LNCAP (cell line): ENCODE data around the gene TRRAP.

Source experiments
- CTCF ChIP-seq: fragments of 450-650 bp; IDR thresholded peaks from 2 replicates; pipeline ENCODE4 v1.5.1; 2017; ENCODE audit warnings: mild to moderate bottlenecking

The TRRAP gene

GRCh38 chr7:99024066-99024465 is 145.7 kb downstream of the TRRAP start:
- TF ChIP-seq CTCF: no peak

GRCh38 chr7:99027241-99027640 is 148.9 kb downstream of the TRRAP start:
- TF ChIP-seq CTCF: no peak

GRCh38 chr7:99027841-99028240 is 149.5 kb downstream of the TRRAP start:
- no peak for TF ChIP-seq CTCF

DNA sequence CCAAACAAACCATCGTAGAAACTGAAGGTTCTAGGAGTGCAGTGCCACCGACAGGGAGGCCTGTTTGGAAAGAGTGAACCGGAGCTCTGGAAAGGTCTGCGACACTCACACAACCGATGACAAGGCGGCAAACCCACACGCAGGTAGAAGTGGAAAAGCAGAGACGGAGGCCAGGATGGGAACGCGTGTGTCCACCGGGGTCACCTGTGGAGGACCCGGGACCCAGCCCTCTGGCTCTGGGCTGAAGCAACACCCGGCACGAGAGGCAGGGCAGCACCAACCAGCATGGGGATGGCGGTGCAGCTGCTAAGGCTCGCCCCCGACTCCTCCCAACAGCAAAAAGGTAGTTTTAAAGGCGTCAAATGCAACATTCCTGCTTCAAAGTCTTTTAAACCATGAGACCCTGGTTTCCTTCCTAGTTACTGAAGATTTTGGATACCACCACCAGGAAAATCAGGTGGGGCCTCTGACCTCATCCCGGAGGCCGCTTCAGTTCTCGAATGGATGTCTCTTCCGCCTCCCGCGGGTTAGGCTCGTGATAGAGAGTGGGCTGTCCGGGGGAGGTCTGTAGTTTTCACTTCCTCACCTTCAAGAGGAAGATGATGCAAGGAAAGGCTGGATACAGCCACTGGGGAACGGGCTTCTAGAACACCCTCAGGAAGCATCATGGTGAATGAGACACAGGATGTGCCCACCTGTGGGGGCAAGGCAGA is 150.1 kb downstream of the TRRAP start:
- TF ChIP-seq CTCF: no peak

DNA sequence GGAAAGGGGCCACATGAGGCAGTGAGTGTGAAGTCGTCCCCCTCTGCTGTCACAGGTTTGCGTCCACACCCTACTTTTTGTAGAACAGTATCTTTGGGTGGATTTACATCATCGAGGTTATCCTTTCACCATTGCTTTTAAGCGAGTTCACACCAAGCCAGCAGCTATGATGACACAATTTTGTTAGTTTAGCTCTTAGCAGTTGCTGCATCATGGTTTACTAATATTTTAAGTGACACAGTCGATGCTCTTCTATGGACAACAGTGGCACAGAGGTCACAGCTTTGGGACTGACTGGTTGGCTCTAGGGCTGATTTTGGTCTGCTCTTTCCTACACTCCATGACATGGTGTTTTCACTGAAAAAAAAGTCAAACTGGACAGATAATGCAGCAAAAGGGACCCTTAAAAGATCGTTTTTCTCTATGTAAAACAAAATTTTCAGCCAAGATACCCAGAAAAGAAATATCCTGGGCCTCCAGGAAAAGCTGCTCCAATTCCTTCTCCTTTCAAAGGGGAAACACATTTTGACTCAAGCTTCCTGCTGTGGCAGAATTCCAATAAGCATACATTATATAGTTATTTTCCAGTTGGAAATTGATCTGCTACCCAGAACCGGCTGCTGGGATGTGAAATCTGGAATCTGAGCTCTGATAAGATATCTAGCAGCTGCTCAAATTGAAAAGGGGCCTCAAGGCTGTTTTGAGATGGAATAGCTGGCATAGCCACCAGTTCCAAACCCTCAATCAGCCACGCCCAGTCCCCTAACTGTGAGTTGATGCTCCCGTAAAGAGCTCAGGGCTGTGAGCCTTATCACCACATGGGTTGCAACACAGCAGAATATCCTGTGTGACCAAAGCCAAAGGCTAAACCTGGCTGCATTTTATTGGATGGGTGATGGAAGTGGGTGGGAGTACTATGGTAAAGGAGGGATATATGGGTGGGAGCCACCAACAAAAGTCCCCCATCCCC is 151.4 kb downstream of the TRRAP start:
- TF ChIP-seq CTCF: no peak

GRCh38 chr7:99030457-99030856 is 152.1 kb downstream of the TRRAP start:
- TF ChIP-seq CTCF: no peak

GRCh38 chr7:99030951-99031350 is 152.6 kb downstream of the TRRAP start:
- no peak for TF ChIP-seq CTCF
